ENCODE measurements around the gene SEMA4C. TPM values are rescaled to one million over a fixed set of nuclear protein-coding genes. Genes with fewer than 3 reads are reported as not detected.

SEMA4C gene
- polyA plus RNA-seq, 3 donors = 0.08 to 5.7 (median 0.21) TPM

DNA sequence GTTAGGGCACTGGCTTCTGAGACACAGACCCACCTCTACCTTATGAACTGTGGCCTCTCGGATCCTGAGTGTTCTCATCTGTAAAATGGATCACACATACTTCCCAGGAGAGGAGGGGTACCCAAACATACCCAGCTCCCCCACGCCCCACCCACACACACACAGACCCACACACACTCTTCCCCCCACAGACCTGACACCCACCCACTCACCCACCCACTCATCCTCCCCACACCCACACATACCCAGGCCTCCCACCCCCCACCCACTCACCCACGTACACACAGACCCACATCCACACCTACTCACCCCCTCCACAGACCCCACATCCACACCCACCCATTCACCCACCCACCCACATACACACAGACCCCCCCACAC, 24.3 kb upstream of the SEMA4C start:
- Histone ChIP-seq H3K4me3 (replicated peaks in 1 of 3; ENCODE audit: low read depth in 2 of 3, low read length in 3 of 3) (no peak overlapping the region), H3K36me3 (replicated peaks in 1 of 2; ENCODE audit: control insufficient read depth in 1 of 2, insufficient read depth in 2 of 2, low read length in 2 of 2) (no peaks in the 10 kb centered on the region), H3K79me2 (ENCODE audit: insufficient read depth, low read length) (no peaks in the 10 kb centered on the region), H3K4me2 (replicated peaks; ENCODE audit: extremely low read depth, low read length, poor library complexity, severe bottlenecking) (no peak overlapping the region), H2AFZ (ENCODE audit: insufficient read depth, low read depth, low read length, poor library complexity, severe bottlenecking) (no peak overlapping the region), H3K27ac (ENCODE audit: low read depth in 1 of 2, low read length in 2 of 2) (no peak overlapping the region), H3K9me3 (replicated peaks in 1 of 2; ENCODE audit: control insufficient read depth in 1 of 2, insufficient read depth in 1 of 2, low read length in 2 of 2) (no peaks in the 10 kb centered on the region), H4K20me1 (ENCODE audit: insufficient read depth, low read length) (no peaks in the 10 kb centered on the region), H3K27me3 (ENCODE audit: control insufficient read depth in 2 of 2, insufficient read depth in 2 of 2, low read length in 2 of 2) (peaks cover 0 to 62% of the 10 kb centered on the region in 2 donors), H3K4me1 (ENCODE audit: control insufficient read depth in 1 of 2, insufficient read depth in 2 of 2, low read length in 2 of 2) (peaks cover 0 to under 1% of the 10 kb centered on the region in 2 donors), H3K9ac (ENCODE audit: insufficient read depth, low read length, poor library complexity, severe bottlenecking) (no peak overlapping the region)
- Mint-ChIP-seq H3K36me3 (no peaks in the 10 kb centered on the region), H3K9me3 (peaks cover 0 to 2% (median 0%) of the 10 kb centered on the region in 7 donors), H3K27me3 (ENCODE audit: low read depth in 3 of 3) (peaks cover 36 to 82% (median 51%) of the 10 kb centered on the region in 3 donors), H3K27ac (no peak overlapping the region), H3K4me1 (no peaks in the 10 kb centered on the region), H3K4me3 (no peak overlapping the region)
- 80% methylated on average over 1 of the region's 3 CpGs for WGBS (ENCODE audit: insufficient coverage)
- TF ChIP-seq, protein P1, sequence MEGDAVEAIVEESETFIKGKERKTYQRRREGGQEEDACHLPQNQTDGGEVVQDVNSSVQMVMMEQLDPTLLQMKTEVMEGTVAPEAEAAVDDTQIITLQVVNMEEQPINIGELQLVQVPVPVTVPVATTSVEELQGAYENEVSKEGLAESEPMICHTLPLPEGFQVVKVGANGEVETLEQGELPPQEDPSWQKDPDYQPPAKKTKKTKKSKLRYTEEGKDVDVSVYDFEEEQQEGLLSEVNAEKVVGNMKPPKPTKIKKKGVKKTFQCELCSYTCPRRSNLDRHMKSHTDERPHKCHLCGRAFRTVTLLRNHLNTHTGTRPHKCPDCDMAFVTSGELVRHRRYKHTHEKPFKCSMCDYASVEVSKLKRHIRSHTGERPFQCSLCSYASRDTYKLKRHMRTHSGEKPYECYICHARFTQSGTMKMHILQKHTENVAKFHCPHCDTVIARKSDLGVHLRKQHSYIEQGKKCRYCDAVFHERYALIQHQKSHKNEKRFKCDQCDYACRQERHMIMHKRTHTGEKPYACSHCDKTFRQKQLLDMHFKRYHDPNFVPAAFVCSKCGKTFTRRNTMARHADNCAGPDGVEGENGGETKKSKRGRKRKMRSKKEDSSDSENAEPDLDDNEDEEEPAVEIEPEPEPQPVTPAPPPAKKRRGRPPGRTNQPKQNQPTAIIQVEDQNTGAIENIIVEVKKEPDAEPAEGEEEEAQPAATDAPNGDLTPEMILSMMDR (IDR thresholded peaks at IDR 0.05) = no peak
- DNase-seq = no peak
- intact Hi-C loops (cut with micrococcal nuclease) = no loop called here

- Mint-ChIP-seq H3K9me3 (peaks cover 0 to 2% (median 0%) of the 10 kb centered on the region in 7 donors), H3K4me1 (peaks cover 4% of the 10 kb centered on the region)
These were observed 23.6 kb upstream of the SEMA4C start for GRCh38 chr2:96893289-96894150.

More at GRCh38 chr2:96893289-96894150, 23.6 kb upstream of the SEMA4C start:
- Histone ChIP-seq H2AFZ (ENCODE audit: insufficient read depth, low read depth, low read length, poor library complexity, severe bottlenecking) (no peak overlapping the region), H3K4me2 (replicated peaks; ENCODE audit: extremely low read depth, low read length, poor library complexity, severe bottlenecking) (no peak overlapping the region), H3K9ac (ENCODE audit: insufficient read depth, low read length, poor library complexity, severe bottlenecking) (no peak overlapping the region), H3K79me2 (ENCODE audit: insufficient read depth, low read length) (no peaks in the 10 kb centered on the region), H3K36me3 (replicated peaks in 1 of 2; ENCODE audit: control insufficient read depth in 1 of 2, insufficient read depth in 2 of 2, low read length in 2 of 2) (no peaks in the 10 kb centered on the region), H4K20me1 (ENCODE audit: insufficient read depth, low read length) (peaks cover 1% of the 10 kb centered on the region), H3K4me1 (ENCODE audit: control insufficient read depth in 1 of 2, insufficient read depth in 2 of 2, low read length in 2 of 2) (peaks cover 5 to 7% of the 10 kb centered on the region in 2 donors), H3K27me3 (ENCODE audit: control insufficient read depth in 2 of 2, insufficient read depth in 2 of 2, low read length in 2 of 2) (peaks cover 0 to 67% of the 10 kb centered on the region in 2 donors), H3K27ac (ENCODE audit: low read depth in 1 of 2, low read length in 2 of 2) (no peak overlapping the region), H3K9me3 (replicated peaks in 1 of 2; ENCODE audit: control insufficient read depth in 1 of 2, insufficient read depth in 1 of 2, low read length in 2 of 2) (no peaks in the 10 kb centered on the region), H3K4me3 (replicated peaks in 1 of 3; ENCODE audit: low read depth in 2 of 3, low read length in 3 of 3) (no peak overlapping the region)
- intact Hi-C loops (cut with micrococcal nuclease) = no loop called here
- no peak for DNase-seq
- Mint-ChIP-seq H3K27ac (no peak overlapping the region), H3K4me3 (peak overlapping the region in 1 of 2 donors; percentile 50), H3K36me3 (no peaks in the 10 kb centered on the region), H3K27me3 (ENCODE audit: low read depth in 3 of 3) (peaks cover 41 to 84% (median 53%) of the 10 kb centered on the region in 3 donors)
- WGBS (ENCODE audit: insufficient coverage) = 98% methylated on average over 15 of the region's 16 CpGs
- TF ChIP-seq, protein P1 (IDR thresholded peaks at IDR 0.05) = no peak

Data from CD14-positive monocyte (primary cell).